ENCODE results near the gene MISP.

DNA sequence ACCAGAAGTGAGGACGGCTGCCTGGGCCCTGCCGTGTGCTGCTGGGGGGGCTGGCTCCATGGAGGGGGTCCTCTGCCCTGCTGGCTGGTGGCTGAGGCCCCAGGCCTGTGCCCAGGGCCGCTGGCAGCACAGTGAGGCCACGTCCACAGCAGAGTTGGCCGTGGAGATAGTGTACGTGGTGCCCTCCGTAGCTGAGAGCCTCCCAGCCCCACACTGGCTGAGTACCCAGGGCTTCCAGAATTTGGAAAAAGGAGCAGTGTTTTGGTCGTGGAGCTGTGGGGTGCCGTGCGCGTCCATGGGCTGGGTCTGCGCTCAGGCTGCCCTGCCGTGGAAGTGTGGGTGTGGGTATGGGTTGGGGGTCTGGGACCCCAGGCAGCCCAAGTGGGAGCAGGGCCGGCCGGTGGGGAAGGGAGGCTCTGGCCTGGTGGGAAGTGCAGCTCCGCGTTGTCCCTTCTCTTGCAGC is 52.2 kb downstream of the MISP start:
- no peak for TF ChIP-seq EZH2 (IDR thresholded peaks at IDR 0.05; ENCODE audit: borderline replicate concordance, low read length)
- TF ChIP-seq CTCF (IDR thresholded peaks at IDR 0.05; ENCODE audit: low read length), result no peak

All from OCI-LY1 (cell line).